HG02588 (cell line): Measurements from ENCODE around the gene CAVIN1.
"Not testable (repeated sequence)": the region's sequence is repeated elsewhere in the genome, so short reads cannot be mapped to it uniquely, and the experiment has no call there.

ENCODE experiments used
- ATAC-seq: cut with Tn5 transposase; IDR thresholded peaks from one replicate; pipeline ENCODE4 v1.9.1; 2021; ENCODE audit warnings: mild to moderate bottlenecking, moderate library complexity; ENCODE audit not compliant: unreplicated experiment

CAVIN1 gene

DNA sequence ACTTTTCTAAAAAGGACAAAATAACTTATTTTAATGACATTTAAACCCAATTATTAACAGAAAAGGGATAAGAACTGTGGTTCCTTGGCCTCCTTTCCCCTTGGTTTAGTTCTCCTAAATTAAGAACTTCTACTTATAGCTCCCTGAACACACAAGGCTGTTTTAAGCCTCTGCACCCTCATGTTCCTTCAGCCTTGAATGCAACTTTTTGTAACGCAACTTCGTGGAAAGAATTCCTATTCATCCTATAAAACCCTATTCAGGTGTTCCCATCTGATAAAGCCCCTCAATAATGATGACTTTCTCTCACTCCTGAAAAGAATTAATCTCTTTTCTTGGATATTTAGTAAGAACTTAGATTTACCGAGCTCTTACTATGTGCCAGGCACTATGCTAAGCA lies 41.2 kb downstream of the CAVIN1 start:
- no peak for ATAC-seq

DNA sequence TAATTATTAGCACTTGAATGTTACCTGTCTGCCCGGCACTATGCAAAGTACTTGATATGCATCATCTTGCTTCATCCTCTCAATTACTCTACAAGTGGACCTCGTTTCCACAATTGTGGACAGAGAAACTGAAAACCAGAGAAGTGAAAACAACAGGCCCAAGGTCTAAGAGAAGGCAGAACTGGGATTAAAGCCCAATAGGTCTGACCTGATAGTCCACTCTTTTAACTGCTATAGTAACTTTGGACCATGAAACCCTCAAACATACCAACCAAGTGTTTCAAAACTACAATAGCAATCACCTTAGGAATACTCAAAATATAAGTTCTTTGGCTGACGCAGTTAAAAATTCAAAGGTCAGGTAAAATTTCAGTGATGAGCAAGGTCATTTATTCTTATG lies 42.1 kb downstream of the CAVIN1 start:
- no peak for ATAC-seq

DNA sequence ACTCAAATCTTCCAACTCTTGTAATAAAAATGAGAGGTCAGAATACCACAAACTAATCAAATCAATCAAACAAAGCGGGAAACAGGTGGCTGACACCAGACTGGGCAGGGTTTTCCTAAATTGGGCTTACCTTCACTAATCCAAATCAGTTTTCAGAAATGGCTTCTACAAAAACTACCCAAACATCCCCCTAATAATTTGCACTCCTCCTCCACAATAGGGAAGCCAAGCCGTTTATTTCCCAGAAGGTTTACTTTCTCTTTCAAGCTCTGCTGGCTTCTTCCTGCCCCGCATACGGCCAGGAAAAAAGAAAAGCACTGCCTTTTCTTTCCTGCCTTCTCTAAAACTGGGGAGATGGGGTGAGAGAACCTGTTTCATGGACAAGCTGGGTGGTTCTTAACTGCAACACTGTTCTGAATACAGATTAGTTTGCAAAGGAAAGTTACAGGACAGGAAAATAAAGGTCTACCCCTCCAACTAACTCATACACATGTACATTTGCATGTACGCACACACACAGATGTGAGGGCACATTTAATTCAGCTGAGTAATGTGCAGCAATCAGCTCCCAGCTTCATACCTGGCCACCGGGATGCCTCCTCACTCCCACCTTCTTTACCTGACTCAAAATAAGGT lies 44.0 kb downstream of the CAVIN1 start:
- ATAC-seq: no peak

GRCh38 chr17:42378359-42378958 lies 44.6 kb downstream of the CAVIN1 start:
- no peak for ATAC-seq

- ATAC-seq: no peak
Measured at GRCh38 chr17:42373896-42374295, 49.2 kb downstream of the CAVIN1 start.

DNA sequence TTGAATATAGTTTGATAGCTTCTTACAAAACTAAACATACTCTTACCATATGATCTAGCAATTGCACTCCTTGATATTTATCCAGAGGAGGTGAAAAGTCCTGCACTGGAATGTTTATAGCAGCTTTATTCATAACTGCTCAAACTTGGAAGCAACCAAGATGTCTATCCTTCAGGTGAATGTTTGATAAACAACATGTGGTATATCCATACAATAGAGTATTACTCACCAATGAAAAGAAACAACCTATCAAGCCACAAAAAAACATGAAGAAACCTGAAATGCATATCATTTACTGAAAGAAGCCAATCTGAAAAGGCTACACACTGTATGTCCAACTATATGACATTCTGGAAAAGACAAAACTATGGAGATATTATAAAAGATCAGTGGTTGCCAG lies 50.9 kb downstream of the CAVIN1 start:
- ATAC-seq: no peak

DNA sequence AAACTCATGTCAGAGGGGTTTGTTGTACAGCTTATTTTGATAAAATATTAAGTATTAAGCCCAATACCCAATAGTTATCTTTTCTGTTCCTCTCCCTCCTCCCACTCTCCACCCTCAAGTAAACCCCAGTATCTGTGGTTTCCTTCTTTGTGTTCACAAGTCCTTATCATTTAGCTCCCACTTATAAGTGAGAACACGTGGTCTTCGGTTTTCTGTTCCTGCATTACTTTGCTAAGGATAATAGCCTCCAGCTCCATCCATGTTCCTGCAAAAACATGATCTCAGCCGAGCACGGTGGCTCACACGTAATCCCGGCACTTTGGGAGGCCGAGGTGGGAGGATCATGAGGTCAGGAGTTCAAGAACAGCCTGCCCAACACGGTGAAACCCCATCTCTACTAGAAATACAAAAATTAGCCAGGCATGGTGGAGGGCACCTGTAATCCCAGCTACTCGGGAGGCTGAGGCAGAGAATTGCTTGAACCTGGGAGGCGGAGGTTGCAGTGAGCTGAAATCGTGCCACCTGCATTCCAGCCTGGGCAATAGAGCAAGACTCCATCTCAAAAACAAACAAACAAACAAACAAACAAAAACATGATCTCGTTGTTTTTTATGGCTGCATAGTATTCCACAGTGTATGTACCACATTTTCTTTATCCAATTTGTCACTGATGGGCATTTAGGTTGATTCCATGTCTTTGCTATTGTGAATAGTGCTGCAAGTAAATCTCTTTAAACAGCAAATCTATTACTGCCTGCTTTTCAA lies 54.1 kb downstream of the CAVIN1 start:
- ATAC-seq: not testable (repeated sequence)

GRCh38 chr17:42368310-42368709 lies 54.7 kb downstream of the CAVIN1 start:
- ATAC-seq: not testable (repeated sequence)

DNA sequence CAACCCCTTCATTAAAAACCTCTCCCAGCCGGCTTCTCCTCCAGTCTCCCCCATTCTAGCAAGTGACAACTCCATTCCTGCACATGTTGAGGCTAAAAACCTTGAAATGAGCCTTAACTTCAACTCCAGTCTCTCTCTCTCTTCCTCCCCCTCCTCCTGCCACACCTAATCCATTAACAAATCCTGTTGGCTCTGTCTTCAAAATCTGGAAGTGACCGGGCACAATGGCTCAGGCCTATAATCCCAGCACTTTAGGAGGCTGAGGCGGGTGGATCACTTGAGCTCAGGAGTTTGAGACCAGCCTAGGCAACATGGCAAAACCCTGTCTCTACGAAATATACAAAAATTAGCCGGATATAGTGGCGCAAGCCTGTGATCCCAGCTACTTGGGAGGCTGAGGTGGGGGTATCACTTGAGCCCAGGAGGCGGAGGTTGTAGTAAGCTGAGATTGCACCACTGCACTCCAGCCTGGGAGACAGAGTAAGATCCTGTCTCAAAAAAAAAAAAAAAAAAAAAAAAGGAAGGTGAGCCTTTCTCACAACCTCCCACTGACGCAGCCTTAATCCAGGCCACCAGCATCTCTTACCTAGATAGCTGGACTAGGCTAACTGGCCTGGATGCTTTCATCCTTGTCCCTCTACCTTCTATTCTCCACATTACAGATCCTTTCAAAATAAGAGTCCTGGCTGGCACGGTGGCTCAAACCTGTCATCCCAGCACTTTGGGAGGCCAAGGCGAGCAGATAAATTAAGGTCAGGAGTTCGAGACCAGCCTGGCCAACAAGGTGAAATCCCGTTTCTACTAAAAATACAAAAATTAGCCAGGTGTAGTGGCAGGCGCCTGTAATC lies 56.7 kb downstream of the CAVIN1 start:
- not testable (repeated sequence) for ATAC-seq

GRCh38 chr17:42365136-42365535 lies 57.9 kb downstream of the CAVIN1 start:
- ATAC-seq: no peak

GRCh38 chr17:42363767-42364585 lies 59.1 kb downstream of the CAVIN1 start:
- no peak for ATAC-seq

- no peak for ATAC-seq
Measured at GRCh38 chr17:42363231-42363630, 59.8 kb downstream of the CAVIN1 start.

- no peak for ATAC-seq
Measured at GRCh38 chr17:42362245-42362961, 60.7 kb downstream of the CAVIN1 start.

GRCh38 chr17:42361781-42362186 lies 61.3 kb downstream of the CAVIN1 start:
- ATAC-seq: no peak

GRCh38 chr17:42360388-42360787 lies 62.7 kb downstream of the CAVIN1 start:
- ATAC-seq: not testable (repeated sequence)

DNA sequence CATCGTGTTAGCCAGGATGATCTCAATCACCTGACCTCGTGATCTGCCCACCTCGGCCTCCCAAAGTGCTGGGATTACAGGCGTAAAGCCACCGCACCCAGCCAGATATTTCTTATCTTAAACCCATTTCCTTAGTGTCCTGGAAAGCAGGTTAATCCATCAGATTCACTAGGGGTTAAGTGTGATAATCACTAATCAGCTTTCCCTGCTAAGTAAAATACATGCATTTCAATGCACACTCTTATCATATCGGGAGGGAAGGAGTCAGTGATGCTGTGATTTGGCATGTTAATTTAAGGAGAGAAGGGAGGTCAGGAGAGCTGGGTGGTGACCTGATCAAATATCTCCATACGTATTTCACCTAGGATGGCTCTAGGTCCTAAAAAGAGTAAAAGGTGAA lies 63.9 kb downstream of the CAVIN1 start:
- ATAC-seq: no peak

GRCh38 chr17:42358434-42358833 lies 64.6 kb downstream of the CAVIN1 start:
- no peak for ATAC-seq

DNA sequence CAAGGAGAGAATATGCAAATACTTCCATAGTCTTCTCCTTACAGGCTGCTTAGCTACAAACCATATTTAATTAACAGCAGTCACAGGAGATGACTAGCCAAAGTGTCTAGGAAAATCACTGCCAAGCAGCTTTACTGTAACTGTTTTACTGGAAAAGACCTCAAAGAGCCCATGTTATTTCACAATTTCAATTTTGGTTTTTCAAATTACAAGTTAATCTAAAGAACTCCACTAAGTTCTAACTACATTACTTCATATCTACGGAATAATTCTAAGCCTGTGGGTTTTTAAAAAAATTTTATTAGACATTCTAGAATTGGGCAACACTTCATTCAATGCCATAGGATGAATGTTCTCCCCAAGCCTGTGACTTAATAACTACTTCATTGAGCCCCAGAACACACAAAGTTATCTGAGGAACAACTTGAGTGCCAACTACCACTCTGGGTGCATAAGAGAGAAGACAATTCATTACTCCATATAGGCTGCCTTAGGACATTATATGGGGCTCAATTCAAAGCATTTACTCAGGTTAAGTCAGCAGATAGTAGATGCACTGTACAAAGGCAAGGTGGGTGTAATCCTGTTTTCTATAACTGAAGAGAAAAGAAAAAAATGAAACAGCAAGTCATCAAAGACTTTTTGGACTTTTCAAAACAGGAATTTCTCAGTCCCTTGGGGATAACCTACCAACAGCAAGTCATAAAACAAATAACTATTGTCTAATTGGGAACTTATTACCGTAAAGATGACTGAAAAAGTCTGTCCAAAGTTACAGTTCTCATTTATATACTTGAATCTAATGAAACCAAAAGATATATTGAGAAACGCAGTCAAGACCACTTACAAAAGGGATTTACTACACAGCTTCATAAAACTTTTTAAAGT lies 67.9 kb downstream of the CAVIN1 start:
- ATAC-seq: no peak
